Measurements from ENCODE around the gene EFCAB13.

The EFCAB13 gene

GRCh38 chr17:47278561-47278960 lies 45.2 kb upstream of the EFCAB13 start:
- Histone ChIP-seq H3K4me1 (ENCODE audit: control insufficient read depth, insufficient read depth, low read length) (peaks cover 33% of the 10 kb centered on the region), H3K4me3 (ENCODE audit: low read depth, low read length) (no peak overlapping the region), H3K9me3 (ENCODE audit: control insufficient read depth, insufficient read depth, low read depth, low read length) (no peaks in the 10 kb centered on the region), H3K27ac (ENCODE audit: extremely low read depth, low read depth, low read length) (no peak overlapping the region), H3K36me3 (ENCODE audit: control insufficient read depth in 2 of 2, insufficient read depth in 1 of 2, low read length in 2 of 2) (no peaks in the 10 kb centered on the region)
- ChIA-PET POLR2A (interaction anchor here (0.7 to 1.3 kb wide), 6 partner anchors 15 to 89 kb away, joined by 3 to 7 read pairs (median 3); partner anchors contain the start of gene CDC27), CTCF (interaction anchor here (0.5 to 1.7 kb wide), 3 partner anchors 22 to 37 kb away, joined by 3 to 7 read pairs (median 3); no protein-coding TSS in a partner anchor)
- no peak for TF ChIP-seq ZNF664 (tag by site-specific recombination; IDR thresholded peaks at IDR 0.05)
- no peak for TF ChIP-seq ZNF362 (tag by site-specific recombination; IDR thresholded peaks at IDR 0.05)
- TF ChIP-seq, protein P1, sequence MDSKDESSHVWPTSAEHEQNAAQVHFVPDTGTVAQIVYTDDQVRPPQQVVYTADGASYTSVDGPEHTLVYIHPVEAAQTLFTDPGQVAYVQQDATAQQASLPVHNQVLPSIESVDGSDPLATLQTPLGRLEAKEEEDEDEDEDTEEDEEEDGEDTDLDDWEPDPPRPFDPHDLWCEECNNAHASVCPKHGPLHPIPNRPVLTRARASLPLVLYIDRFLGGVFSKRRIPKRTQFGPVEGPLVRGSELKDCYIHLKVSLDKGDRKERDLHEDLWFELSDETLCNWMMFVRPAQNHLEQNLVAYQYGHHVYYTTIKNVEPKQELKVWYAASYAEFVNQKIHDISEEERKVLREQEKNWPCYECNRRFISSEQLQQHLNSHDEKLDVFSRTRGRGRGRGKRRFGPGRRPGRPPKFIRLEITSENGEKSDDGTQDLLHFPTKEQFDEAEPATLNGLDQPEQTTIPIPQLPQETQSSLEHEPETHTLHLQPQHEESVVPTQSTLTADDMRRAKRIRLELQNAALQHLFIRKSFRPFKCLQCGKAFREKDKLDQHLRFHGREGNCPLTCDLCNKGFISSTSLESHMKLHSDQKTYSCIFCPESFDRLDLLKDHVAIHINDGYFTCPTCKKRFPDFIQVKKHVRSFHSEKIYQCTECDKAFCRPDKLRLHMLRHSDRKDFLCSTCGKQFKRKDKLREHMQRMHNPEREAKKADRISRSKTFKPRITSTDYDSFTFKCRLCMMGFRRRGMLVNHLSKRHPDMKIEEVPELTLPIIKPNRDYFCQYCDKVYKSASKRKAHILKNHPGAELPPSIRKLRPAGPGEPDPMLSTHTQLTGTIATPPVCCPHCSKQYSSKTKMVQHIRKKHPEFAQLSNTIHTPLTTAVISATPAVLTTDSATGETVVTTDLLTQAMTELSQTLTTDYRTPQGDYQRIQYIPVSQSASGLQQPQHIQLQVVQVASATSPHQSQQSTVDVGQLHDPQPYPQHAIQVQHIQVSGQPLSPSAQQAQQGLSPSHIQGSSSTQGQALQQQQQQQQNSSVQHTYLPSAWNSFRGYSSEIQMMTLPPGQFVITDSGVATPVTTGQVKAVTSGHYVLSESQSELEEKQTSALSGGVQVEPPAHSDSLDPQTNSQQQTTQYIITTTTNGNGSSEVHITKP (tag by site-specific recombination; IDR thresholded peaks at IDR 0.05): peak; percentile 71

GRCh38 chr17:47279062-47279801 lies 44.5 kb upstream of the EFCAB13 start:
- ChIA-PET CTCF (interaction anchor here (0.6 to 1.7 kb wide), 3 partner anchors 23 to 697 kb away, joined by 3 to 7 read pairs (median 3); no protein-coding TSS in a partner anchor), POLR2A (interaction anchor here (1.1 to 1.3 kb wide), 4 partner anchors 15 to 90 kb away, joined by 3 to 7 read pairs (median 3); partner anchors contain the start of gene CDC27)
- TF ChIP-seq ZNF623 (tag by site-specific recombination; IDR thresholded peaks at IDR 0.05) (no peak), ZNF37A (tag by site-specific recombination; IDR thresholded peaks at IDR 0.05) (no peak), ZBTB7A (tag by site-specific recombination; IDR thresholded peaks at IDR 0.05; ENCODE audit: low read depth) (no peak), ZNF707 (tag by site-specific recombination; IDR thresholded peaks at IDR 0.05) (no peak), ZNF211 (tag by site-specific recombination; IDR thresholded peaks at IDR 0.05; ENCODE audit: low read depth) (no peak), ZNF302 (tag by site-specific recombination; IDR thresholded peaks at IDR 0.05; ENCODE audit: low read depth) (no peak), ZNF416 (tag by site-specific recombination; IDR thresholded peaks at IDR 0.05) (no peak), ZNF423 (tag by site-specific recombination; IDR thresholded peaks at IDR 0.05) (no peak), ZBTB21 (tag by site-specific recombination; IDR thresholded peaks at IDR 0.05) (peak; percentile 64), HOXC10 (CRISPR knock-in tag; IDR thresholded peaks at IDR 0.05) (no peak), ZNF184 (tag by site-specific recombination; IDR thresholded peaks at IDR 0.05) (0 out of 2 replicates have a peak, but pooled peaks have one; percentile 67), ZNF274 (IDR thresholded peaks at IDR 0.05; ENCODE audit: low read length) (no peak), ZNF274 (tag by site-specific recombination; IDR thresholded peaks at IDR 0.05; ENCODE audit: borderline replicate concordance) (no peak), ZNF202 (tag by site-specific recombination; IDR thresholded peaks at IDR 0.05; ENCODE audit: borderline replicate concordance) (no peak), ZNF518A (tag by site-specific recombination; conservative IDR thresholded peaks at IDR 0.05; ENCODE audit: low read depth) (0 out of 2 replicates have a peak, but pooled peaks have one; percentile 26), ZNF837 (tag by site-specific recombination; IDR thresholded peaks at IDR 0.05) (no peak), ZNF324 (tag by site-specific recombination; IDR thresholded peaks at IDR 0.05) (no peak; the same call in 1 of the 2 replicates), ZNF114 (tag by site-specific recombination; IDR thresholded peaks at IDR 0.05) (no peak)
- TF ChIP-seq, protein P2, sequence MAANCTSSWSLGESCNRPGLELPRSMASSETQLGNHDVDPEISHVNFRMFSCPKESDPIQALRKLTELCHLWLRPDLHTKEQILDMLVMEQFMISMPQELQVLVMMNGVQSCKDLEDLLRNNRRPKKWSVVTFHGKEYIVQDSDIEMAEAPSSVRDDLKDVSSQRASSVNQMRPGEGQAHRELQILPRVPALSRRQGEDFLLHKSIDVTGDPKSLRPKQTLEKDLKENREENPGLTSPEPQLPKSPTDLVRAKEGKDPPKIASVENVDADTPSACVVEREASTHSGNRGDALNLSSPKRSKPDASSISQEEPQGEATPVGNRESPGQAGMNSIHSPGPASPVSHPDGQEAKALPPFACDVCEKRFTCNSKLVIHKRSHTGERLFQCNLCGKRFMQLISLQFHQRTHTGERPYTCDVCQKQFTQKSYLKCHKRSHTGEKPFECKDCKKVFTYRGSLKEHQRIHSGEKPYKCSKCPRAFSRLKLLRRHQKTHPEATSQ (tag by site-specific recombination; IDR thresholded peaks at IDR 0.05): no peak

More at GRCh38 chr17:47279062-47279801, 44.5 kb upstream of the EFCAB13 start:
- H3K36me3 ChIP-seq (ENCODE audit: control insufficient read depth in 2 of 2, insufficient read depth in 1 of 2, low read length in 2 of 2): no peaks in the 10 kb centered on the region
- H3K4me1 ChIP-seq (ENCODE audit: control insufficient read depth, insufficient read depth, low read length): peaks cover 33% of the 10 kb centered on the region
- peak overlapping the region; percentile 16; the same call in 1 of the 2 replicates for H3K27ac ChIP-seq (ENCODE audit: extremely low read depth, low read depth, low read length)
- H3K9me3 ChIP-seq (ENCODE audit: control insufficient read depth, insufficient read depth, low read depth, low read length): no peaks in the 10 kb centered on the region
- no peak overlapping the region for H3K4me3 ChIP-seq (ENCODE audit: low read depth, low read length)

Measured in HEK293 (cell line).